ENCODE measurements around the gene FARP1. TPM values are rescaled to one million over a fixed set of nuclear protein-coding genes. Genes with fewer than 3 reads are reported as not detected.

FARP1 gene
- total RNA-seq, 1 donor from 2014 or later = 128 TPM

- Mint-ChIP-seq H3K4me1 (ENCODE audit: low read depth, unreplicated experiment) (peaks cover 35% of the 10 kb centered on the region), H3K9me3 (ENCODE audit: unreplicated experiment) (no peaks in the 10 kb centered on the region), H3K27ac (ENCODE audit: unreplicated experiment) (no peak overlapping the region), H3K36me3 (ENCODE audit: low read depth, unreplicated experiment) (peaks cover 1% of the 10 kb centered on the region), H3K4me3 (ENCODE audit: unreplicated experiment) (no peak overlapping the region), H3K27me3 (ENCODE audit: low read depth, unreplicated experiment) (peaks cover 11% of the 10 kb centered on the region)
- H3K4me3 ChIP-seq (ENCODE audit: insufficient read depth, low read depth, low read length) = peak overlapping the region; percentile 82
- FAIRE-seq (no peak), DNase-seq (ENCODE audit: low read depth) (no peak)
- peak overlapping the region; percentile 93 for H3K9ac ChIP-seq (ENCODE audit: low read length)
- peak overlapping the region; percentile 99 for H3K4me2 ChIP-seq (ENCODE audit: low read length)
- no peak overlapping the region for H2AFZ ChIP-seq (ENCODE audit: low read depth, low read length)
- peak overlapping the region; percentile 61 for H3K27ac ChIP-seq (ENCODE audit: low read depth, low read length)
- no peaks in the 10 kb centered on the region for H3K36me3 ChIP-seq (ENCODE audit: insufficient read depth, low read length)
- no peaks in the 10 kb centered on the region for H3K9me3 ChIP-seq (ENCODE audit: insufficient read depth, low read depth, low read length)
- no peak for TF ChIP-seq EZH2 (IDR thresholded peaks at IDR 0.05; ENCODE audit: insufficient read depth, low read length)
- no peak for TF ChIP-seq CTCF (IDR thresholded peaks at IDR 0.05; ENCODE audit: insufficient read depth, low read depth, low read length)
- H3K4me1 ChIP-seq (ENCODE audit: insufficient read depth, low read length) = peaks cover 37% of the 10 kb centered on the region
- no peaks in the 10 kb centered on the region for H3K27me3 ChIP-seq (ENCODE audit: insufficient read depth, low read length)
- H4K20me1 ChIP-seq (ENCODE audit: insufficient read depth, low read length) = peaks cover 38% of the 10 kb centered on the region
- H3K79me2 ChIP-seq (ENCODE audit: insufficient read depth, low read length) = peaks cover 45% of the 10 kb centered on the region
Observed at GRCh38 chr13:98143157-98143553, 261 bp downstream of the FARP1 start.

- H3K4me2 ChIP-seq (ENCODE audit: low read length) = peak overlapping the region; percentile 99
Observed at GRCh38 chr13:98143601-98144026, 720 bp downstream of the FARP1 start.

More at GRCh38 chr13:98143601-98144026, 720 bp downstream of the FARP1 start:
- Mint-ChIP-seq H3K4me3 (ENCODE audit: unreplicated experiment) (peak overlapping the region; percentile 91), H3K27ac (ENCODE audit: unreplicated experiment) (peak overlapping the region; percentile 62), H3K27me3 (ENCODE audit: low read depth, unreplicated experiment) (peaks cover 6% of the 10 kb centered on the region), H3K4me1 (ENCODE audit: low read depth, unreplicated experiment) (peaks cover 38% of the 10 kb centered on the region), H3K9me3 (ENCODE audit: unreplicated experiment) (no peaks in the 10 kb centered on the region), H3K36me3 (ENCODE audit: low read depth, unreplicated experiment) (peaks cover 1% of the 10 kb centered on the region)
- Histone ChIP-seq H3K9ac (ENCODE audit: low read length) (peak overlapping the region; percentile 93), H3K4me3 (ENCODE audit: insufficient read depth, low read depth, low read length) (peak overlapping the region; percentile 82), H4K20me1 (ENCODE audit: insufficient read depth, low read length) (peaks cover 43% of the 10 kb centered on the region), H2AFZ (ENCODE audit: low read depth, low read length) (peak overlapping the region; percentile 38), H3K79me2 (ENCODE audit: insufficient read depth, low read length) (peaks cover 50% of the 10 kb centered on the region), H3K36me3 (ENCODE audit: insufficient read depth, low read length) (no peaks in the 10 kb centered on the region), H3K27me3 (ENCODE audit: insufficient read depth, low read length) (no peaks in the 10 kb centered on the region), H3K4me1 (ENCODE audit: insufficient read depth, low read length) (peaks cover 37% of the 10 kb centered on the region), H3K9me3 (ENCODE audit: insufficient read depth, low read depth, low read length) (no peaks in the 10 kb centered on the region), H3K27ac (ENCODE audit: low read depth, low read length) (peak overlapping the region; percentile 61)
- FAIRE-seq (no peak), DNase-seq (ENCODE audit: low read depth) (no peak)
- TF ChIP-seq EZH2 (IDR thresholded peaks at IDR 0.05; ENCODE audit: insufficient read depth, low read length) (no peak), CTCF (IDR thresholded peaks at IDR 0.05; ENCODE audit: insufficient read depth, low read depth, low read length) (no peak)

Data from astrocyte (in vitro differentiated cells and primary cell).